Epithelial cell of esophagus (primary cell): Measurements from ENCODE around the gene FOXK2.
"Not testable (repeated sequence)": the region's sequence is repeated elsewhere in the genome, so short reads cannot be mapped to it uniquely, and the experiment has no call there.

Experiments used
- DNase-seq: peaks from one replicate; pipeline ENCODE4 v3.0.0; 2010; ENCODE audit warnings: low read depth
- H3K4me3 ChIP-seq: 2 replicates; pipeline ENCODE4 v1.5.1; 2011; ENCODE audit warnings: mild to moderate bottlenecking, low read length, control low read depth
- TF ChIP-seq, protein P1 (sequence below): IDR thresholded peaks from 2 replicates; pipeline ENCODE4 v1.5.1; 2011; ENCODE audit warnings: low read depth, mild to moderate bottlenecking, low read length, control low read depth, inconsistent platforms; ENCODE audit not compliant: insufficient read depth; ENCODE audit errors: missing control alignments

The FOXK2 gene

GRCh38 chr17:82560252-82560642 lies 40.7 kb downstream of the FOXK2 start:
- DNase-seq = no peak
- TF ChIP-seq, protein P1, sequence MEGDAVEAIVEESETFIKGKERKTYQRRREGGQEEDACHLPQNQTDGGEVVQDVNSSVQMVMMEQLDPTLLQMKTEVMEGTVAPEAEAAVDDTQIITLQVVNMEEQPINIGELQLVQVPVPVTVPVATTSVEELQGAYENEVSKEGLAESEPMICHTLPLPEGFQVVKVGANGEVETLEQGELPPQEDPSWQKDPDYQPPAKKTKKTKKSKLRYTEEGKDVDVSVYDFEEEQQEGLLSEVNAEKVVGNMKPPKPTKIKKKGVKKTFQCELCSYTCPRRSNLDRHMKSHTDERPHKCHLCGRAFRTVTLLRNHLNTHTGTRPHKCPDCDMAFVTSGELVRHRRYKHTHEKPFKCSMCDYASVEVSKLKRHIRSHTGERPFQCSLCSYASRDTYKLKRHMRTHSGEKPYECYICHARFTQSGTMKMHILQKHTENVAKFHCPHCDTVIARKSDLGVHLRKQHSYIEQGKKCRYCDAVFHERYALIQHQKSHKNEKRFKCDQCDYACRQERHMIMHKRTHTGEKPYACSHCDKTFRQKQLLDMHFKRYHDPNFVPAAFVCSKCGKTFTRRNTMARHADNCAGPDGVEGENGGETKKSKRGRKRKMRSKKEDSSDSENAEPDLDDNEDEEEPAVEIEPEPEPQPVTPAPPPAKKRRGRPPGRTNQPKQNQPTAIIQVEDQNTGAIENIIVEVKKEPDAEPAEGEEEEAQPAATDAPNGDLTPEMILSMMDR = no peak
- no peak overlapping the region for H3K4me3 ChIP-seq

- peak; percentile 25 for DNase-seq
- no peak overlapping the region for H3K4me3 ChIP-seq
- TF ChIP-seq, protein P1 = no peak
Observed at GRCh38 chr17:82560802-82561428, 41.4 kb downstream of the FOXK2 start.

GRCh38 chr17:82561429-82562035 lies 42.0 kb downstream of the FOXK2 start:
- DNase-seq = no peak
- H3K4me3 ChIP-seq = no peak overlapping the region
- TF ChIP-seq, protein P1 = no peak

DNA sequence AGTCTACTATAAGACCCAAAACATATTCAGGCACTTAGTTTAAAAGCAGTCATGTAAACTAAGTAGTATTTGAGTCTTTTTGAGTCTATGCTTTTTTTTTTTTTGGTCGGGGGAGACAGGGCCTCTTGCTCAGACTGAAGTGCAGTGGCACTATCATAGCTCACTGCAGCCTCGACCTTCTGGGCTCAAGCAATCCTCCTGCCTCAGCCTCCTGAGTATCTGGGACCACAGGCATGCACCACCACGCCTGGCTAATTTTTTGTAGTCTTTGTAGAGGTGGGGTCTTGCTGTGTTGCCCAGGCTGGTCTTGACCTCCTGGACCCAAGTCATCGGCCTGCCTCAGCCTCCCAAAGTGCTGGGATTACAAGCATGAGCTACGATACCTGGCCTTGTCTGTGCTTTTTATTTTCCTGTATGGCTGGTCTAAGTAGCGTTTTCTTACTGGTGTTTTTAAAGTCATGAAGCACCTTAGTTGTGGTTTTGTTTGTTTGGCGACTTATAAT lies 43.2 kb downstream of the FOXK2 start:
- DNase-seq, H3K4me3 ChIP-seq: not testable (repeated sequence)

- TF ChIP-seq, protein P1 = no peak
- H3K4me3 ChIP-seq = no peak overlapping the region
- DNase-seq = no peak
Observed at GRCh38 chr17:82563318-82563717, 43.8 kb downstream of the FOXK2 start.

GRCh38 chr17:82563745-82564144 lies 44.2 kb downstream of the FOXK2 start:
- H3K4me3 ChIP-seq, DNase-seq: not testable (repeated sequence)

DNA sequence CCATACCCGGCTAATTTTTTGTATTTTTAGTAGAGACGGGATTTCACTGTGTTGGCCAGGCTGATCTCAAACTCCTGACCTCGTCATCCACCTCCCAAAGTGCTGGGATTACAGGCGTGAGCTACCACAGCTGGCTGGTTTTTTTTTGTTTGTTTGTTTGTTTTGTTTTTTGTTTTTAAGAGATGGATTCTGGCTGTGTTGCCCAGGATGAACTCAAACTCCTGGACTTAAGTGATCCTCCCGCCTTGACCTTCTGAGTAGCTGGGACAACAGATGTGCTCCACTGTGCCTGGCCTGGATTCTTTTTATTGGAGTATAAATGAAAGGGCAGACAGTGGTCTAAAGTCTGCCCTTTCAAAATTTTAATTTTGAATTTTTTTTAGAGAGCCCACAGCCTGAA lies 44.7 kb downstream of the FOXK2 start:
- TF ChIP-seq, protein P1 = no peak
- no peak for DNase-seq
- no peak overlapping the region for H3K4me3 ChIP-seq

- no peak for DNase-seq
- TF ChIP-seq, protein P1 = no peak
- H3K4me3 ChIP-seq = no peak overlapping the region
Observed at GRCh38 chr17:82565551-82565950, 46.0 kb downstream of the FOXK2 start.
